ENCODE data around the gene RAMP2.

- no peak for TF ChIP-seq CTCF (IDR thresholded peaks at IDR 0.05)
- TF ChIP-seq EP300 (IDR thresholded peaks at IDR 0.05) = no peak
- TF ChIP-seq POLR2A (IDR thresholded peaks at IDR 0.05) = no peak
Measured at GRCh38 chr17:42748908-42749798, 11.9 kb upstream of the RAMP2 start.
